Adrenal gland (tissue), 12 donors: Measurements from ENCODE around the gene TFAP2E. TPM values are rescaled to one million over a fixed set of nuclear protein-coding genes. Genes with fewer than 3 reads are reported as not detected.

Experiments
- DNase-seq, 7 donors: peaks; one replicate each; pipeline ENCODE4 v3.0.0-alpha.2; 2019 to 2020
- H3K27ac ChIP-seq, 5 donors: fragments of 200-600 bp; sonication (generic) in 4 of 5; 1 replicate in 3 of 5; 2 replicates in 2 of 5; pipeline versions ENCODE4 v1.5.1 to v1.8.0; 2016 to 2020; ENCODE audit warnings: mild to moderate bottlenecking in 1 of 5
- H3K27me3 ChIP-seq: fragments of 200-600 bp; 2 replicates; pipeline ENCODE4 v1.8.0; 2021
- H3K36me3 ChIP-seq, 2 donors: fragments of 200-600 bp; replicated peaks in 1 of 2; 1 replicate in 1 of 2; 2 replicates in 1 of 2; pipeline versions ENCODE4 v1.5.1 to v1.8.0; 2018 to 2022
- H3K4me1 ChIP-seq, 2 donors: fragments of 200-600 bp; replicated peaks in 1 of 2; 1 replicate in 1 of 2; 2 replicates in 1 of 2; pipeline versions ENCODE4 v1.5.1 to v1.8.0; 2018 to 2021
- H3K4me3 ChIP-seq, 4 donors: fragments of 200-600 bp; sonication (generic) in 3 of 4; one replicate each; pipeline ENCODE4 v1.5.1; 2016 to 2018
- H3K9me3 ChIP-seq, 3 donors: fragments of 200-600 bp; sonication (generic) in 1 of 3; replicated peaks in 1 of 3; 1 replicate in 2 of 3; 2 replicates in 1 of 3; pipeline versions ENCODE4 v1.5.1 to v1.8.0; 2016 to 2021
- POLR2A ChIP-seq, 2 donors: fragments of 450-650 bp; IDR thresholded peaks; one replicate each; pipeline ENCODE4 v1.6.1; 2017; ENCODE audit warnings: antibody characterized with exemption in 2 of 2, mild to moderate bottlenecking in 2 of 2, moderate library complexity in 1 of 2
- WGBS, 4 donors: extraction: QIAGEN DNeasy Blood & Tissue Kit in 2 of 4; methylation state at CpG; one replicate each; pipeline versions ENCODE4 v1.1.5 to v1.1.7; 2013 to 2017; 5-methylcytosine and 5-hydroxymethylcytosine counted together
- intact Hi-C, 2 donors: fragments of 100-400 bp; cut with DNase I; formaldehyde crosslinking; loops; one replicate each; pipeline versions ENCODE4 v1.14.1 to v1.15.0; 2022 to 2023
- polyA plus RNA-seq, 3 donors: library from polyadenylated mRNA; stranded (reverse); fragments of 200-250 nt in 2 of 3; fragments of 350-450 nt in 1 of 3; fragmentation: Illumina TruSeq in 1 of 3; extraction: RNeasy Lipid Tissue Mini Kit (QIAGEN cat#74804) in 1 of 3; gene quantifications; one replicate each; pipeline ENCODE4 v1.2.3, GENCODE V29; 2013 to 2014
- total RNA-seq, 9 donors: library from RNA; depleted of rRNA in 4 of 9; stranded (reverse); fragments of >200 nt in 4 of 9; fragments of 120-200 nt in 1 of 9; fragmentation: NEBNext Ultra II Directional in 1 of 9; extraction: Animal tissue kit (Norgen Biotek cat#: 25700) in 1 of 9; gene quantifications; one replicate each; pipeline versions ENCODE4 v1.1.0 to v1.2.4, GENCODE V29; 2013 to 2023
- TF ChIP-seq, protein P1 (sequence below), 6 experiments: fragments of 450-650 bp in 4 of 6; fragments of 200-600 bp in 2 of 6; sonication (generic) in 1 of 6; IDR thresholded peaks; 1 replicate in 5 of 6; 2 replicates in 1 of 6; pipeline versions ENCODE4 v1.5.1 to v1.8.0; 2016 to 2021; ENCODE audit warnings: antibody characterized with exemption in 6 of 6, mild to moderate bottlenecking in 2 of 6, moderate library complexity in 1 of 6
- donor health status: healthy with polysubstance abuse.
- donor health status: Bipolar disorder and iron deficiency.
- donor health status: DM: yes; HTN: yes; CAD: no.
- donor health status: DM: no; HTN: no; CAD: no.
- donor health status: DM: no; HTN: no; CAD: no.
- donor health status: DM: yes; HTN: yes; CAD: no.

The TFAP2E gene
- total and polyA plus RNA-seq, 12 donors, result 0.21 to 2.1 (median 0.53) TPM; not detected in 4

DNA sequence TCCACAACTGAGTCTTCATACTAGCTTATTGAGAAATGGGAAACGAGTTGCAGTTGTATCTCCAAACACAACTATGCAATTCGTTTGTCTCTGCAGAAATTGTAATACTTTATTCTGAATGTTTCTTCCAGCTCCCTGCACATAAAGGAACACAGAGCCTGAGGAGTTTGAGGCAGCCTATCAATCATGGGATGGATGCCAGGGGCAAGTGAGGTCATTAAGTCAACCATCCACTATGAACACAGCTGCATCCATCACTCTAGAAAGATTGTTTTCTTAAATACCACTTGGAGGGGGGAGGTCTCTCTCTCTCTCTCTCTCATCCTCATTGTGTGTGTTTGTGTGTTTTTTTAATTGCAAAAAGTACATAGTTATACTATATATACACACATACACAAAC, 71.1 kb downstream of the TFAP2E start:
- H3K27me3 ChIP-seq, result no peaks in the 10 kb centered on the region
- peaks cover 0 to 15% of the 10 kb centered on the region in 2 donors for H3K4me1 ChIP-seq
- no peaks in the 10 kb centered on the region for H3K9me3 ChIP-seq
- H3K4me3 ChIP-seq, result no peak overlapping the region
- intact Hi-C loops, result no loop called here
- TF ChIP-seq, protein P1, sequence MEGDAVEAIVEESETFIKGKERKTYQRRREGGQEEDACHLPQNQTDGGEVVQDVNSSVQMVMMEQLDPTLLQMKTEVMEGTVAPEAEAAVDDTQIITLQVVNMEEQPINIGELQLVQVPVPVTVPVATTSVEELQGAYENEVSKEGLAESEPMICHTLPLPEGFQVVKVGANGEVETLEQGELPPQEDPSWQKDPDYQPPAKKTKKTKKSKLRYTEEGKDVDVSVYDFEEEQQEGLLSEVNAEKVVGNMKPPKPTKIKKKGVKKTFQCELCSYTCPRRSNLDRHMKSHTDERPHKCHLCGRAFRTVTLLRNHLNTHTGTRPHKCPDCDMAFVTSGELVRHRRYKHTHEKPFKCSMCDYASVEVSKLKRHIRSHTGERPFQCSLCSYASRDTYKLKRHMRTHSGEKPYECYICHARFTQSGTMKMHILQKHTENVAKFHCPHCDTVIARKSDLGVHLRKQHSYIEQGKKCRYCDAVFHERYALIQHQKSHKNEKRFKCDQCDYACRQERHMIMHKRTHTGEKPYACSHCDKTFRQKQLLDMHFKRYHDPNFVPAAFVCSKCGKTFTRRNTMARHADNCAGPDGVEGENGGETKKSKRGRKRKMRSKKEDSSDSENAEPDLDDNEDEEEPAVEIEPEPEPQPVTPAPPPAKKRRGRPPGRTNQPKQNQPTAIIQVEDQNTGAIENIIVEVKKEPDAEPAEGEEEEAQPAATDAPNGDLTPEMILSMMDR (IDR thresholded peaks at IDR 0.05), result no peak
- TF ChIP-seq POLR2A (IDR thresholded peaks at IDR 0.05), result no peak
- 11 to 27% (median 15%) methylated on average over 2 of the region's 2 CpGs for WGBS, 4 donors
- DNase-seq, result no peak
- no peaks in the 10 kb centered on the region for H3K36me3 ChIP-seq
- H3K27ac ChIP-seq, result no peak overlapping the region

Other genes starting within 250 kb of the TFAP2E start
- gene KIAA0319L, start 15.9 kb upstream of the TFAP2E start, total RNA-seq, result 100 to 1,000 TPM in 3 of 9 donors, 10 to 100 TPM in 6; 53.8 to 278 (median 86.1) TPM
- gene KIAA0319L, start 15.9 kb upstream of the TFAP2E start, polyA plus RNA-seq, result 10 to 100 TPM; 26.5 to 60.1 (median 29.2) TPM
- gene NCDN, start 15.5 kb upstream of the TFAP2E start, total RNA-seq, result 10 to 100 TPM; 16.2 to 49.3 (median 43.1) TPM
- gene NCDN, start 15.5 kb upstream of the TFAP2E start, polyA plus RNA-seq, result 10 to 100 TPM; 12.0 to 28.7 (median 18.3) TPM
- gene PSMB2, start 68.2 kb downstream of the TFAP2E start, total RNA-seq, result 10 to 100 TPM; 34.9 to 70.0 (median 52.0) TPM
- gene PSMB2, start 68.2 kb downstream of the TFAP2E start, polyA plus RNA-seq, result 100 to 1,000 TPM in 1 of 3 donors, 10 to 100 TPM in 2; 23.5 to 120 (median 25.3) TPM
- 10 to 100 TPM; 11.1 to 25.0 (median 14.6) TPM for gene C1orf216, start 145.6 kb downstream of the TFAP2E start, total RNA-seq
- 10 to 100 TPM in 1 of 3 donors, 1 to 10 TPM in 2; 6.2 to 12.6 (median 7.5) TPM for gene C1orf216, start 145.6 kb downstream of the TFAP2E start, polyA plus RNA-seq
- 1 to 10 TPM in 3 of 9 donors, under 1 TPM in 5, not detected in 1; 0.12 to 5.8 (median 0.72) TPM for gene CLSPN, start 196.7 kb downstream of the TFAP2E start, total RNA-seq
- gene CLSPN, start 196.7 kb downstream of the TFAP2E start, polyA plus RNA-seq, result 1 to 10 TPM in 1 of 3 donors, under 1 TPM in 2; 0.10 to 1.3 (median 0.32) TPM
- gene AGO4, start 234.7 kb downstream of the TFAP2E start, total RNA-seq, result 10 to 100 TPM in 2 of 9 donors, 1 to 10 TPM in 7; 4.0 to 12.0 (median 8.8) TPM
- 10 to 100 TPM in 1 of 3 donors, 1 to 10 TPM in 2; 6.0 to 10.4 (median 6.8) TPM for gene AGO4, start 234.7 kb downstream of the TFAP2E start, polyA plus RNA-seq